ENCODE results near the gene ANKRD44.
"Not testable (repeated sequence)": the region's sequence is repeated elsewhere in the genome, so short reads cannot be mapped to it uniquely, and the experiment has no call there.

ANKRD44 gene

GRCh38 chr2:197310271-197310985 is at the start of gene ANKRD44:
ANKRD44 (minus strand) TSS chr2:197310780; CDS start chr2:197310604, 176 bp downstream.
- peak within 1 kb of the TSS; percentile 61 for H3K4me3 ChIP-seq (ENCODE audit: low read depth, low read length)
- peak; percentile 45 for DNase-seq (ENCODE audit: low read depth)

GRCh38 chr2:197359859-197360258 is 49.3 kb upstream of the ANKRD44 start:
- no peak for DNase-seq (ENCODE audit: low read depth)
- no peak overlapping the region for H3K4me3 ChIP-seq (ENCODE audit: low read depth, low read length)

- no peak overlapping the region for H3K4me3 ChIP-seq (ENCODE audit: low read depth, low read length)
- DNase-seq (ENCODE audit: low read depth): no peak
These were observed 48.4 kb upstream of the ANKRD44 start for GRCh38 chr2:197358931-197359330.

DNA sequence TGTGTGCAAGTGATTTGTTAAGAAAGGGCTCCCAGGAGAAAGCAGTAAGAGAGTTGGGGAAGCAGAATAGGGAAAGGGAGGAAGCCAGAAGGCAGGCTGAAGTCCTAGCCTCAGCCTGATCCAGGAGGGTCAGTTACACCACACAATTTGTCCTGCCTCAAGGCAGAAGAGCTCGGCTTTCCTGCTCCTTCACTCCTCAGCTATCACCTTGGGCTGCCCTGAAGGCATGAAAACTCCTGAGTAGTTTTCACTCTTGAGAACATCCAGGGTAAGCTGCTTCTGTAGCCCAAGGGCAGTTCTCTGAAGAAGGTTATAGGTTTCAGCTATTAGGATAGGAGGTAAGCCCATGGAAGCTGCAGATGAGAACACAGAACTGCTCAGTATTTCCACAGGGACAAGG is 47.4 kb upstream of the ANKRD44 start:
- no peak for DNase-seq (ENCODE audit: low read depth)
- H3K4me3 ChIP-seq (ENCODE audit: low read depth, low read length): no peak overlapping the region

DNA sequence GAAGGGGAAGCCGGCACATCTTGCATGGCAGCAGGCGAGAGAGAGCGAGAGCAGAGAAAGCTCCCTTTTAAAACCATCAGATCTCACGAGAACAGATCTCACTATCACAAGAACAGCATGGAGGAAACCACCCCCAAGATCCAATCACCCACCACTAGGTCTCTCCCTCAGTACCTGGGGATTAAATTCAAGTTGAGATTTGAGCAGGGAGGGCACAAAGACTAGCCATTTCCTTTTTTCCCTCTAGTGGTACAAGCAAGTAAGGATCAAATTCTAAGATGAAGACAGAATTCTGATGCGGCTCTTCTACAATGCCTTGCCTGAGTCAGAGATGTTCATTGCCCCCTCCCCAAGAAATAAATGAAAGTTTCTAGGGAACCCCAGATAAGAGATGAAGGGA is 45.6 kb upstream of the ANKRD44 start:
- no peak overlapping the region for H3K4me3 ChIP-seq (ENCODE audit: low read depth, low read length)
- no peak for DNase-seq (ENCODE audit: low read depth)

GRCh38 chr2:197354169-197354558 is 43.6 kb upstream of the ANKRD44 start:
- no peak for DNase-seq (ENCODE audit: low read depth)
- no peak overlapping the region for H3K4me3 ChIP-seq (ENCODE audit: low read depth, low read length)

DNA sequence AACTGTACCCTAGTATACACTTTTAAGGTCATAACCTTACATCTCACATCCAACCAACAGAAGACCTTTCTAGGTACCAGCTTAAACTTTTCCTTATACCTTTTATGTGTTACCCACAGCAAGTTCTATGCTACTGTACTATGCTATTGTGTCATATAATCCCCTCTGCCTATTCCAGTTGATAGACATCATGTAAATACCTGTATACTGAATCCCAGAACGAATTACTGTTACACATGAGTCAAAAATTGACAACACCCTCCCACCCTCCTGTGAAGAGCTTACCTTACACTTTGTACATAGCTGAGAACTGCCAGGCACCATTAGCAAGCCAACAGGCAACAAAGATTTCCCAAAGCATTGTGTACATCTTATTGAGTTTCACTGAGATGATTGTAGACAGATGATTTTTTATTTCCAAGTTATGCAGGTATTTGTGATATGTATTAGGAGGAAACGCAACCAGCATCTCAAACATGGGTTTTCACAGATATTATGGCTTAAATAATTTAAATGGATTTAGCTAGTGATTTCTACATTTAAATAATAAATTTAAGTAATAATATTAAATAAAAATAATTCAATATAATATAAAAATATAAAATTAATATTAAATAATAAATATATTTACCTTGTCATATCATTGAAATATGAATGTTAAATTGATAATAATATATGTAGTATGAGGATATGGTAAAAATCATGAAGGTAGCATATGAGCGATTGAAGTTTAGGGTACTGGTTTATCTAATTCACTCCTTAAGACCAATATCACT is 43.0 kb upstream of the ANKRD44 start:
- no peak for DNase-seq (ENCODE audit: low read depth)
- H3K4me3 ChIP-seq (ENCODE audit: low read depth, low read length): no peak overlapping the region

DNA sequence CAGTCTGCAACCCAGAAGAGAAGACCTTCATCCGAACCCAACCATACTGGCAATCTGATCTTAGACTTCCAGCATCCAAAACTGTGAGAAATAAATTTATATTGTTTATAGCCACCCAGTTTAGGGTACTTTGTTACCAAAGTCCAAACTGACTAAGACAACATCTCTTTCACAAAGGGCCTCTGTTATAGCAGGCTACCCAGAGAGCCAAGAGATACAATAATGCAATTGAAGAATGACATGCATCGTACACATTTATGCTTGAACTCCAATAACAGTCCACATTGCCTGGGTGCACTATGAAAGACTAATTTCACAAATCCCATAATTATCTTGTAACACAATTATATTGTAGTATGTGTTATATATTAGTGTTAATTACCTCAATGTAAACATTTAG is 39.1 kb upstream of the ANKRD44 start:
- DNase-seq (ENCODE audit: low read depth): no peak
- H3K4me3 ChIP-seq (ENCODE audit: low read depth, low read length): no peak overlapping the region

- DNase-seq (ENCODE audit: low read depth): no peak
- no peak overlapping the region for H3K4me3 ChIP-seq (ENCODE audit: low read depth, low read length)
These were observed 38.3 kb upstream of the ANKRD44 start for GRCh38 chr2:197348721-197349360.

DNA sequence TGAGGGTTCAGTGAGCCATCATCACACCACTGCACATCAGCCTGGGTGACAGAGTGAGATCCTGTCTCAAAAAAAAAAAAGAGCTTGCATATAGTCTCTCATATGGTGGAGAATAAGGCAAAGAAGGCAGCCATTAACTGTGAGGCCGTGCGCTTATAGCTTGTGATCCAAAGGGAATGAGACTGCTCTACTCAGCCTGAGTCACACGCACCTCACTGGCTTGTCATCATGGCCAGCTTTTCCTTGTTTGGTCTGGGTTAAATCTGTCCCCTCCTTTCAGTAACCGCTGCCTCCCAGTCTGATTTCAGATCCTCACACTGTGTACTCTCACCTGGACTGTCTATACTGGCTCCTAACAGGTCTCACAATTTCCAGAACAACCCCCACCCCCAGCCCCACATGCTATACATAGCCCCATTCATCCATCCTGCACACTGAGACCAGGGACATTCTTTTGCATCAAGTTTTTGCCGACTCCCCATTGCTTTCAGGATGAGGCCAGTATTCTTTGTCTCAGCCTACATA is 35.3 kb upstream of the ANKRD44 start:
- no peak for DNase-seq (ENCODE audit: low read depth)
- no peak overlapping the region for H3K4me3 ChIP-seq (ENCODE audit: low read depth, low read length)

DNA sequence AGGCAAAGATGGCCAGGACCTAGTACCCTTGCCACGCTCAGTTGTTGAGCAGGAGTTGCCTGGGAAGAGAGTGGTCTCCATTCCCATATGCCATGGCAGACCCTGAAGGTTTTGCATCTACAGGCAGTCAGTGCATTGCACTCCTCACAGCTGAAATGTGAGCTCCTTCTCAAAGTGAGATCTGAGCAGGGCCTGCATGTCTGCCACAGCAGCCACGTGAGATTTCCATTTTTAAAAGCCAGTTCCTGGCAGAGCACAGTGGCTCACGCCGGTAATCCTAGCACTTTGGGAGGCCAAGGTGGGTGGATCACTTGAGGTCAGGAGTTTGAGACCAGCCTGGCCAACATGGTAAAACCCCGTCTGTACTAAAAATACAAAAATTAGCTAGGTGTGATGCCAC is 33.4 kb upstream of the ANKRD44 start:
- H3K4me3 ChIP-seq (ENCODE audit: low read depth, low read length); DNase-seq (ENCODE audit: low read depth): not testable (repeated sequence)

DNA sequence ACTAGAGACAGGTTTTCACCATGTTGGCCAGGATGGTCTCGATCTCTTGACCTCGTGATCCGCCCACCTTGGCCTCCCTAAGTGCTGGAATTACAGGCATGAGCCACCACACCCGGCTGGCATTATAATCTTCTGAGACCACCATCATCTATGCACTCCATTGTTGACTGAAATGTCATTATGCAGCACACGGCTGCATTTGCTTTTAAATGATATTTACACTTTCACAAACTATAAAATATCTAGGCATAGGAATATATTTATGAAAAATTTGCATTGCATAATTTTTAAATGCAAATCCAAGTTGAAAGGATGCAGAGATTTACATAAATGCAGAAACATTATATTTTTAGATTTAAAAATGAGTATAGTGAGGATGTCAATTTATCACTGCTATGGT is 30.0 kb upstream of the ANKRD44 start:
- no peak overlapping the region for H3K4me3 ChIP-seq (ENCODE audit: low read depth, low read length)

GRCh38 chr2:197339496-197340220 is 29.1 kb upstream of the ANKRD44 start:
- no peak overlapping the region for H3K4me3 ChIP-seq (ENCODE audit: low read depth, low read length)
- DNase-seq (ENCODE audit: low read depth): no peak

More for the DNA sequence above, 30.0 kb upstream of the ANKRD44 start:
- DNase-seq (ENCODE audit: low read depth): no peak

DNA sequence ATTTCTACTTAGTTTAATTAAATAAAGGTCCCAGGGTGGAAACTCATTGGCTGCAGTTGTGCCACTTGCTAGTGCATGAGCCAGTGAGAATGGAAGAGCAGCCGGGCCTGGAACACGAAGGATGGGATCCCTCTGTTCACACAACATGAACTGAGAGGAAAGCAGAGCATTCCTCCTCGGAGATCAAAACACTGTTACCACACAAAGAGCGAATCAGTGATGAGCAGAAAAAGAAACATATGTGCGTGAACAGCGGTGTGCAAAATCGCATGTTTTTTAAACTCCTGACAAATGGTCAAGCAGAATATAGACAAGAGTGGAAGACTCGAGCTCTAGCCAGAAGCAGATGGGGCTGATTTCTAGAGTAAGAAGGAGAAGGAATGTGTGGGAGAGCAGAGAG is 28.4 kb upstream of the ANKRD44 start:
- no peak for DNase-seq (ENCODE audit: low read depth)
- no peak overlapping the region for H3K4me3 ChIP-seq (ENCODE audit: low read depth, low read length)

DNA sequence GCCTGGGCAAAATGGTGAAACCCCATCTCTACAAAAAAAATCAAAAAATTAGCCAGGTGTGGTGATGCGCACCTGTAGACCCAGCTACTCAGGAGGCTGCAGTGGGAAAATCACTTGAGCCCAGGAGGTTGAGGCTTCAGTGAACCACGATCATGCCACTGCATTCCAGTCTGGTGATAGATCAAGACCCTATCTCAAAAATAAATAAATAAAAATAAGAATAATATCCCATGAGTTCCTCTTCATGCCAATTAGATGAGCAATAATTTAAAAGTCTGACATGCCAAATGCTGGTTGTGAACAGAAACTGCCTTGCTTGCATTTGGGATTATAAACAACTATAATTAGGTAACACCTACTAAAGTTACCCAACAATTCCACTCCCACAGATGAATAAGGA is 22.1 kb upstream of the ANKRD44 start:
- no peak overlapping the region for H3K4me3 ChIP-seq (ENCODE audit: low read depth, low read length)
- DNase-seq (ENCODE audit: low read depth): no peak

DNA sequence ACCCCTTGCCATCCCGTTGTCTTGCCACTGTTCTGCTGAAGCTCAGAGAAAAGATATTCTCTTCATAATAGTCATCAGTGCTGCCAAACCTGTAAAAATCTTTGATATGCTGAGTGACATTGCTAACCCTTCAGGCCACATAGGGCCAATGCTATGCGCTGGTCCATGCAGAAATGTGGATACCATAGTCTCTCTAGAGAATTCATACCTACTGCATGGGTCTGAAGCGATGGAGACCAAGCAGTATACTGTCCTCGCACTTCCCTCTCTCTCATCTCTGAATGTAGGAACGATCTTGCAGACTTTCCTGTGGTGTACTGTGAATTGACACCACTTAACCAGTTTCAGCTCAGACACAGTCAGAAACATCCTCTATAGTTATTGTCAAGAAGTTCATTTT is 17.9 kb upstream of the ANKRD44 start:
- no peak overlapping the region for H3K4me3 ChIP-seq (ENCODE audit: low read depth, low read length)
- no peak for DNase-seq (ENCODE audit: low read depth)

- H3K4me3 ChIP-seq (ENCODE audit: low read depth, low read length): no peak overlapping the region
- no peak for DNase-seq (ENCODE audit: low read depth)
These were observed 17.0 kb upstream of the ANKRD44 start for GRCh38 chr2:197327472-197328098.

DNA sequence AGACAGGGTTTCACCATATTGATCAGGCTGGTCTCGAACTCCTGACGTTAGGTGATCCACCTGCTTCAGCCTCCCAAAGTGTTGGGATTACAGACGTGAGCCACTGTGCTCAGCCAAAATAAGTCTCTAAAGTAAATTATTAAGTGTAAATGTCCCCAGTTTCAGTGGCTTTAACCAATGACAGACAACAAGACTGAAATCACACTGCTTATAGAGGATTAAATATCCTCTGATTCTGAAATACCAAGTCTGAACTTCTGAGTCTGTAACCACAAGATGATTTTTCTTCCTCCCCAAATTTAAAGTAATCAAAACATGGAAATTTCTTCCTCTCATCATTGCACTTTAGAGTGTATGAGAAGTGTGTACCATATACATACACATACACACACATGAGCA is 16.5 kb upstream of the ANKRD44 start:
- H3K4me3 ChIP-seq (ENCODE audit: low read depth, low read length): no peak overlapping the region
- DNase-seq (ENCODE audit: low read depth): no peak

GRCh38 chr2:197324801-197325200 is 14.2 kb upstream of the ANKRD44 start:
- no peak overlapping the region for H3K4me3 ChIP-seq (ENCODE audit: low read depth, low read length)
- no peak for DNase-seq (ENCODE audit: low read depth)
